ENCODE measurements around the gene GNL2. TPM values are rescaled to one million over a fixed set of nuclear protein-coding genes. Genes with fewer than 3 reads are reported as not detected.
"Not testable (repeated sequence)": the region's sequence is repeated elsewhere in the genome, so short reads cannot be mapped to it uniquely, and the experiment has no call there.

The GNL2 gene
- polyA plus RNA-seq, 2 donors: 45.0 to 106 TPM

DNA sequence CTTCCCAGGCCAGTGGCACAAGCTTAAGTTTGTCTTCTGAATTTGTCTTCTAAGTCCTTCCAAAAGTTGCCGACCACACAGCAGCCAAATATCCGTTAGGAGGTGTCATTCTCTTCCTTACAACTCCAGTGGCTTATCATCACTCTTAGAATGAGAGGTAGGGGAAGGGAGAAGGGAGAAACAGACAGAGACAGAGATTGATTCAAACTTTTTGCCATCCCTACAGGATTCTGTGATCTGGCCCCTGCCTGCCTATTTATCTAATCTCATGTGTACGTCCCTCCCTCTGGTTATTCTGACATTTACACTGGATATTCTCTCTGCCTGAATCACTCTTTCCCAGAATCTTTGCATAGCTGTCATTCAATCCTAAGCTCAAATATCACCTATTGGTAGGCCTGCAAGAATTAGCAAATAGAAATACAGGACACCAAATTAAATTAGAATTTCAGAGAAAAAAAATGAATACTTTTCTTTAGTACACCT lies 488 bp upstream of the GNL2 start:
- Histone ChIP-seq H3K4me3 (ENCODE audit: low read depth in 1 of 2, low read length in 2 of 2) (peak overlapping the region; percentile 85 to 94), H3K9me3 (ENCODE audit: control insufficient read depth in 2 of 2, insufficient read depth in 1 of 2, low read depth in 1 of 2, low read length in 1 of 2) (no peaks in the 10 kb centered on the region), H3K27ac (ENCODE audit: low read depth in 2 of 2, low read length in 1 of 2) (peak overlapping the region; percentile 35 to 97), H3K36me3 (ENCODE audit: control insufficient read depth in 2 of 2, insufficient read depth in 2 of 2, low read length in 1 of 2) (peaks cover 3 to 6% of the 10 kb centered on the region in 2 donors), H3K4me1 (ENCODE audit: control insufficient read depth in 2 of 2, insufficient read depth in 2 of 2, low read length in 1 of 2) (peaks cover 4% of the 10 kb centered on the region in 2 donors), H3K27me3 (ENCODE audit: control insufficient read depth in 1 of 2, insufficient read depth in 2 of 2, low read length in 2 of 2) (no peaks in the 10 kb centered on the region)
- 0 to 1% methylated on average over 3 of the region's 3 CpGs for WGBS, 2 donors

- no peaks in the 10 kb centered on the region for H3K9me3 ChIP-seq (ENCODE audit: control insufficient read depth in 2 of 2, insufficient read depth in 1 of 2, low read depth in 1 of 2, low read length in 1 of 2)
- no peak overlapping the region for H3K4me3 ChIP-seq (ENCODE audit: low read depth in 1 of 2, low read length in 2 of 2)
- WGBS, 2 donors: 94 to 97% methylated on average over 6 of the region's 6 CpGs
- no peaks in the 10 kb centered on the region for H3K27me3 ChIP-seq (ENCODE audit: control insufficient read depth in 1 of 2, insufficient read depth in 2 of 2, low read length in 2 of 2)
- H3K4me1 ChIP-seq (ENCODE audit: control insufficient read depth in 2 of 2, insufficient read depth in 2 of 2, low read length in 1 of 2): peaks cover 4% of the 10 kb centered on the region in 2 donors
- H3K27ac ChIP-seq (ENCODE audit: low read depth in 2 of 2, low read length in 1 of 2): no peak overlapping the region
- peaks cover 6 to 8% of the 10 kb centered on the region in 2 donors for H3K36me3 ChIP-seq (ENCODE audit: control insufficient read depth in 2 of 2, insufficient read depth in 2 of 2, low read length in 1 of 2)
Measured at GRCh38 chr1:37593726-37594125, 2.0 kb downstream of the GNL2 start.

DNA sequence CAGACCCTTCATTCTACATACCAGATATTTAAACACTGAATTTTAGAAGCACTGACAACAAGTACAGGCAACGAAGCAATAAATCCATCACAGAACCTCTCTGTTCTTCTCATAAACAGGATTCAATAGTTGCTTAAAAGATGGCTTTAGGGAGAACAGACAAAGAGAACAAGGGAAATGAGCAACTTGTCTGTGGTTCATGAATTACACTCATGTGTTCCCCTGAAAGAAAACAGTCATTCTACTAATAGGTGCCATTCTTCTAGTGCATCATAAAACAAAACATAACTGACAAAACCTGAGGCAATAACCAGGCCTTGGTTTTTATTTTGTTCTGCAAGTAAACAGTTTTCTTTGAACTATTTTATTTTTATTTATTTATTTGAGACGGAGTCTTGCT lies 6.8 kb downstream of the GNL2 start:
- Histone ChIP-seq H3K9me3 (ENCODE audit: control insufficient read depth in 2 of 2, insufficient read depth in 1 of 2, low read depth in 1 of 2, low read length in 1 of 2) (no peaks in the 10 kb centered on the region), H3K36me3 (ENCODE audit: control insufficient read depth in 2 of 2, insufficient read depth in 2 of 2, low read length in 1 of 2) (peaks cover 6 to 15% of the 10 kb centered on the region in 2 donors)
- WGBS, 2 donors: 93 to 94% methylated on average over 2 of the region's 2 CpGs

GRCh38 chr1:37584544-37584943 lies 11.2 kb downstream of the GNL2 start:
- 92 to 93% methylated on average over 4 of the region's 4 CpGs for WGBS, 2 donors
- H3K36me3 ChIP-seq (ENCODE audit: control insufficient read depth in 2 of 2, insufficient read depth in 2 of 2, low read length in 1 of 2): peaks cover 10 to 19% of the 10 kb centered on the region in 2 donors
- H3K9me3 ChIP-seq (ENCODE audit: control insufficient read depth in 2 of 2, insufficient read depth in 1 of 2, low read depth in 1 of 2, low read length in 1 of 2); H3K27me3 ChIP-seq (ENCODE audit: control insufficient read depth in 1 of 2, insufficient read depth in 2 of 2, low read length in 2 of 2); H3K27ac ChIP-seq (ENCODE audit: low read depth in 2 of 2, low read length in 1 of 2); H3K4me3 ChIP-seq (ENCODE audit: low read depth in 1 of 2, low read length in 2 of 2); H3K4me1 ChIP-seq (ENCODE audit: control insufficient read depth in 2 of 2, insufficient read depth in 2 of 2, low read length in 1 of 2): not testable (repeated sequence)

More for the DNA sequence above, 6.8 kb downstream of the GNL2 start:
- no peaks in the 10 kb centered on the region for H3K4me1 ChIP-seq (ENCODE audit: control insufficient read depth in 2 of 2, insufficient read depth in 2 of 2, low read length in 1 of 2)
- H3K27ac ChIP-seq (ENCODE audit: low read depth in 2 of 2, low read length in 1 of 2): no peak overlapping the region
- no peak overlapping the region for H3K4me3 ChIP-seq (ENCODE audit: low read depth in 1 of 2, low read length in 2 of 2)
- no peaks in the 10 kb centered on the region for H3K27me3 ChIP-seq (ENCODE audit: control insufficient read depth in 1 of 2, insufficient read depth in 2 of 2, low read length in 2 of 2)

- no peaks in the 10 kb centered on the region for H3K27me3 ChIP-seq (ENCODE audit: control insufficient read depth in 1 of 2, insufficient read depth in 2 of 2, low read length in 2 of 2)
- H3K27ac ChIP-seq (ENCODE audit: low read depth in 2 of 2, low read length in 1 of 2): no peak overlapping the region
- 87 to 93% methylated on average over 5 of the region's 5 CpGs for WGBS, 2 donors
- H3K4me3 ChIP-seq (ENCODE audit: low read depth in 1 of 2, low read length in 2 of 2): no peak overlapping the region
- peaks cover 0 to 2% of the 10 kb centered on the region in 2 donors for H3K4me1 ChIP-seq (ENCODE audit: control insufficient read depth in 2 of 2, insufficient read depth in 2 of 2, low read length in 1 of 2)
- H3K9me3 ChIP-seq (ENCODE audit: control insufficient read depth in 2 of 2, insufficient read depth in 1 of 2, low read depth in 1 of 2, low read length in 1 of 2): no peaks in the 10 kb centered on the region
- H3K36me3 ChIP-seq (ENCODE audit: control insufficient read depth in 2 of 2, insufficient read depth in 2 of 2, low read length in 1 of 2): peaks cover 16 to 27% of the 10 kb centered on the region in 2 donors
Measured at GRCh38 chr1:37575692-37576091, 20.0 kb downstream of the GNL2 start.

GRCh38 chr1:37574834-37575480 lies 20.8 kb downstream of the GNL2 start:
- Histone ChIP-seq H3K4me1 (ENCODE audit: control insufficient read depth in 2 of 2, insufficient read depth in 2 of 2, low read length in 1 of 2) (peaks cover 0 to 2% of the 10 kb centered on the region in 2 donors), H3K9me3 (ENCODE audit: control insufficient read depth in 2 of 2, insufficient read depth in 1 of 2, low read depth in 1 of 2, low read length in 1 of 2) (no peaks in the 10 kb centered on the region), H3K4me3 (ENCODE audit: low read depth in 1 of 2, low read length in 2 of 2) (no peak overlapping the region), H3K36me3 (ENCODE audit: control insufficient read depth in 2 of 2, insufficient read depth in 2 of 2, low read length in 1 of 2) (peaks cover 16 to 27% of the 10 kb centered on the region in 2 donors), H3K27ac (ENCODE audit: low read depth in 2 of 2, low read length in 1 of 2) (no peak overlapping the region), H3K27me3 (ENCODE audit: control insufficient read depth in 1 of 2, insufficient read depth in 2 of 2, low read length in 2 of 2) (no peaks in the 10 kb centered on the region)
- 68 to 78% methylated on average over 7 of the region's 7 CpGs for WGBS, 2 donors

DNA sequence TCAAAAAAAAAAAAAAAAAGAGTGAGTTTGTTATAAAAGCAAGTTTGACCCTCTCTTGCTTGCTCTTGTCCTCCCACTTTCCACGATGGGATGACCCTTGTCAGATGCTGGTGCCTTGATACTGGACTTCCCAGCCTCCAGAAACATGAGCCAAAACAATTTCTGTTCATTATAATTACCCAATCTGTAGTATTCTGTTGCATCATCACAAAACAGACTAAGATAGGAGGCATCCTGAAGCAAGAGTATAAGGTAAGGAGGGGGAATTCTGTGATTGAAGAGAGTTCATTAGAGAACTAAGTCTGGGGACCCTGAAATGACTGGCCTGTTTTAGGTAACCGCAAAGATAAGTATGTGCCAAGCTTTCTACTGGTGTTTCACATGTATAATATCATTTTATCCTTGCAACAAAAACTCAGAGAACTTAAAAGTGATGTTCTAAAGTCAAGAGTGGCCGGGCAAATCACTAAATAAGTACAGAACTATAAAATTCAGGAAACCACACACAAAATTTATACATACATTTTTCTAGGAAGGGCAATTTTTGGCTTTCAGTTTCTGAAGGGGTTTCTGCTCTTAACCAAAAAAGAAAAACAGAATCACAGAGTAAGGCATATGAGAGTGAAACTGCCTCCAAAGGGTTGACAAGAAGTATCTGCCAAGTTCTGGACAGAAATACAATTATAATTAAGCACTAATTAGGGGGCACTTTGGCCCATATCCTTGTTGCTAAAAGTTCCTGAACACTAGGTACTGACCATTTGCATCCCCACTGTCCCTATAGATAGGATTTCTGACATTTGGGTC lies 25.0 kb downstream of the GNL2 start:
- H3K4me1 ChIP-seq (ENCODE audit: control insufficient read depth in 2 of 2, insufficient read depth in 2 of 2, low read length in 1 of 2): peaks cover 0 to 2% of the 10 kb centered on the region in 2 donors
- H3K9me3 ChIP-seq (ENCODE audit: control insufficient read depth in 2 of 2, insufficient read depth in 1 of 2, low read depth in 1 of 2, low read length in 1 of 2): no peaks in the 10 kb centered on the region
- no peak overlapping the region for H3K4me3 ChIP-seq (ENCODE audit: low read depth in 1 of 2, low read length in 2 of 2)
- H3K27me3 ChIP-seq (ENCODE audit: control insufficient read depth in 1 of 2, insufficient read depth in 2 of 2, low read length in 2 of 2): no peaks in the 10 kb centered on the region
- peaks cover 39 to 46% of the 10 kb centered on the region in 2 donors for H3K36me3 ChIP-seq (ENCODE audit: control insufficient read depth in 2 of 2, insufficient read depth in 2 of 2, low read length in 1 of 2)
- WGBS, 2 donors: 87 to 89% methylated on average over 3 of the region's 3 CpGs
- no peak overlapping the region for H3K27ac ChIP-seq (ENCODE audit: low read depth in 2 of 2, low read length in 1 of 2)

DNA sequence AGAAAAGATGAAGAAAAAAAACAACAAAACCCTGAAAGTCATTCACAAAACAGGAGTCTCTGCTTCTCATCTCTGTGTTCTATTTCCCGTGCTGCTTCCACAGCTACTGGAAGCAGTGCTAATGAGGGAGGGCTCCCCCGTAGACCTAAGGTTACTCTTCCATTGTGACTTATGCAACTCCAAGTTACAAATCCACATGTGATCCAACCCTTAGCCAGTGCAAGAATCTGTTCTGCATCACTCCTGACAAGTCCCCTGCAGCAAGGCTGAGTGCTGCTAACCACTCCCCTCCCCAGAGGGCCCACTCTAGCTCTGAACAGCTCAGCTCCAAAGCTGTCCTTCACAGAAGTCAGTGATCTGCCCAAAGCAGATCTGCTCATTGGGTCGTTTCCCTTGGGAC lies 28.7 kb downstream of the GNL2 start:
- no peaks in the 10 kb centered on the region for H3K9me3 ChIP-seq (ENCODE audit: control insufficient read depth in 2 of 2, insufficient read depth in 1 of 2, low read depth in 1 of 2, low read length in 1 of 2)
- H3K4me1 ChIP-seq (ENCODE audit: control insufficient read depth in 2 of 2, insufficient read depth in 2 of 2, low read length in 1 of 2): peaks cover 0 to 2% of the 10 kb centered on the region in 2 donors
- WGBS, 2 donors: 82 to 84% methylated on average over 3 of the region's 3 CpGs
- peaks cover 30 to 38% of the 10 kb centered on the region in 2 donors for H3K36me3 ChIP-seq (ENCODE audit: control insufficient read depth in 2 of 2, insufficient read depth in 2 of 2, low read length in 1 of 2)
- no peaks in the 10 kb centered on the region for H3K27me3 ChIP-seq (ENCODE audit: control insufficient read depth in 1 of 2, insufficient read depth in 2 of 2, low read length in 2 of 2)
- no peak overlapping the region for H3K4me3 ChIP-seq (ENCODE audit: low read depth in 1 of 2, low read length in 2 of 2)
- no peak overlapping the region for H3K27ac ChIP-seq (ENCODE audit: low read depth in 2 of 2, low read length in 1 of 2)

DNA sequence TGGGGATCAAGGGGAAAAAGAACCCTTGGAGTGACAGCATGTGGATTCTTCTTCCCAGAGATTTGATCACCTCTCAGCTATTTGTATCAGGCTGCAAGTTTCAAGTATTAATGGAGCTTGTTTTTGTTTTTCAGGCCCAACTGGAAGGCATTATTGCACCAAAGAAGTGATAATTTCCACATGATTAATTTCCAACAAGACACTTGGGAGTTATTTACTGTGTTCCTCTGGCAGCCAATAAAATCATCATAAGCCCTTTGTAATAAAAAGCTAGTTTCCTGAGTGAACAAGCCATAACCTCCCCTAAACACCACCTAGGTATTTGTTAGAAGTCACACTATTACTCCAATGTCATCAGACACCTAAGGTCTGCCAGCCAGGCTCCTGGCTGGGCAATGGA lies 30.8 kb downstream of the GNL2 start:
- Histone ChIP-seq H3K4me1 (ENCODE audit: control insufficient read depth in 2 of 2, insufficient read depth in 2 of 2, low read length in 1 of 2) (no peaks in the 10 kb centered on the region), H3K27ac (ENCODE audit: low read depth in 2 of 2, low read length in 1 of 2) (no peak overlapping the region), H3K36me3 (ENCODE audit: control insufficient read depth in 2 of 2, insufficient read depth in 2 of 2, low read length in 1 of 2) (peaks cover 27 to 31% of the 10 kb centered on the region in 2 donors), H3K4me3 (ENCODE audit: low read depth in 1 of 2, low read length in 2 of 2) (no peak overlapping the region), H3K27me3 (ENCODE audit: control insufficient read depth in 1 of 2, insufficient read depth in 2 of 2, low read length in 2 of 2) (no peaks in the 10 kb centered on the region), H3K9me3 (ENCODE audit: control insufficient read depth in 2 of 2, insufficient read depth in 1 of 2, low read depth in 1 of 2, low read length in 1 of 2) (no peaks in the 10 kb centered on the region)

Measured in esophagus (tissue), 2 donors.